Peyer's patch (tissue), 4 donors: ENCODE measurements around the gene MAP2K7. TPM values are rescaled to one million over a fixed set of nuclear protein-coding genes. Genes with fewer than 3 reads are reported as not detected.
"Not testable (repeated sequence)": the region's sequence is repeated elsewhere in the genome, so short reads cannot be mapped to it uniquely, and the experiment has no call there.

Experiments used
- DNase-seq, 3 donors: peaks; one replicate each; pipeline ENCODE4 v3.0.0-alpha.2; 2017 to 2019
- H3K27ac ChIP-seq, 4 donors: fragments of 200-600 bp; sonication (generic); one replicate each; pipeline ENCODE4 v1.5.1; 2016 to 2019
- H3K27me3 ChIP-seq, 2 donors: fragments of 200-600 bp; sonication (generic); one replicate each; pipeline ENCODE4 v1.5.1; 2019
- H3K36me3 ChIP-seq, 3 donors: fragments of 200-600 bp; sonication (generic); one replicate each; pipeline ENCODE4 v1.5.1; 2016 to 2019
- H3K4me1 ChIP-seq, 4 donors: fragments of 200-600 bp; sonication (generic); one replicate each; pipeline ENCODE4 v1.5.1; 2016 to 2019
- H3K4me3 ChIP-seq, 4 donors: fragments of 200-600 bp; sonication (generic); 1 replicate in 3 of 4; 2 replicates in 1 of 4; pipeline ENCODE4 v1.5.1; 2016 to 2019; ENCODE audit warnings: mild to moderate bottlenecking in 1 of 4
- H3K9me3 ChIP-seq, 4 donors: fragments of 200-600 bp; sonication (generic); one replicate each; pipeline ENCODE4 v1.5.1; 2016 to 2019; ENCODE audit warnings: mild to moderate bottlenecking in 1 of 4
- POLR2A ChIP-seq, 2 donors: fragments of 450-650 bp; IDR thresholded peaks; one replicate each; pipeline ENCODE4 v1.5.1; 2017; ENCODE audit warnings: antibody characterized with exemption in 2 of 2, mild to moderate bottlenecking in 2 of 2, moderate library complexity in 2 of 2
- total RNA-seq, 4 donors: library from RNA; depleted of rRNA; stranded (reverse); fragments of >200 nt; gene quantifications; one replicate each; pipeline ENCODE4 v1.1.0, GENCODE V29; 2016
- TF ChIP-seq, protein P1 (sequence below), 6 experiments: fragments of 450-650 bp in 4 of 6; fragments of 200-600 bp in 2 of 6; sonication (generic) in 1 of 6; IDR thresholded peaks; one replicate each; pipeline ENCODE4 v1.5.1; 2017 to 2019; ENCODE audit warnings: antibody characterized with exemption in 6 of 6, mild to moderate bottlenecking in 3 of 6, moderate library complexity in 1 of 6

The MAP2K7 gene
- total RNA-seq, 4 donors from 2014 or later: 16.6 to 39.3 (median 35.0) TPM

DNA sequence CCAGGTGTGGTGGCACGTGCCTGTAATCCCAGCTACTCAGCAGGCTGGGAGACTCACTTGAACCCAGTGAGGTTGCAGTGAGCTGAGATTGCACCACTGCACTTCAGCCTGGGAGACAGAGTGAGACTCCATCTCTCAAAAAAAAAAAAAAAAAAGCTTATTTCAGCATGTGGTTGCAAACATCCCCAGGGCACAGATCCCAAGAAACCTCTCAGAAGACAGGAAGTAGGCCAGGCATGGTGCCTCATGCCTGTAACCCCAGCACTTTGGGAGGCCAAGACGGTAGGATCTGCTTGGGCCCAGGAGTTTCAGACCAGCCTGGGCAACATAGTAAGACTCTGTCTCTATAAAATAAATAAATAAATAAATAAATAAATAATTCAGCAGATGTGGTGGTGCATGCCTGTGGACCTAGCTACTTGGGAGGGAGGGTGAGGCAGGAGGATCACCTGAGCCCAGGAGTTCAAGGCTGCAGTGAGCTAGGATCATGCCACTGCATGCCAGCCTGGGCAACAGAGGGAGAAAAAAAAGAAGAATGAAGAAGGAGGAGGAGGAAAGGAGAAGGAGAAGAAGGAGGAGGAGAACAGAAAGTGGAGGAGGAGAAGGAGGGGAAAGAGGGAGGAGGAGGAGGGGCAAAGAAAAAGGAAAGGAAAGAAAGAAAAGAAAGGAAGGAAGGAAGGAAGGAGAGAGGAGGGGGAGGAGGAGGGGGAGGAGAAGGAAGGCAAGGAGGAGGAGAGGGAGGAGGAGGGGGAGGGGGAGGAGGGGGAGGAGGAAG lies 19.7 kb upstream of the MAP2K7 start:
- no peak for TF ChIP-seq POLR2A (IDR thresholded peaks at IDR 0.05)
- TF ChIP-seq, protein P1, sequence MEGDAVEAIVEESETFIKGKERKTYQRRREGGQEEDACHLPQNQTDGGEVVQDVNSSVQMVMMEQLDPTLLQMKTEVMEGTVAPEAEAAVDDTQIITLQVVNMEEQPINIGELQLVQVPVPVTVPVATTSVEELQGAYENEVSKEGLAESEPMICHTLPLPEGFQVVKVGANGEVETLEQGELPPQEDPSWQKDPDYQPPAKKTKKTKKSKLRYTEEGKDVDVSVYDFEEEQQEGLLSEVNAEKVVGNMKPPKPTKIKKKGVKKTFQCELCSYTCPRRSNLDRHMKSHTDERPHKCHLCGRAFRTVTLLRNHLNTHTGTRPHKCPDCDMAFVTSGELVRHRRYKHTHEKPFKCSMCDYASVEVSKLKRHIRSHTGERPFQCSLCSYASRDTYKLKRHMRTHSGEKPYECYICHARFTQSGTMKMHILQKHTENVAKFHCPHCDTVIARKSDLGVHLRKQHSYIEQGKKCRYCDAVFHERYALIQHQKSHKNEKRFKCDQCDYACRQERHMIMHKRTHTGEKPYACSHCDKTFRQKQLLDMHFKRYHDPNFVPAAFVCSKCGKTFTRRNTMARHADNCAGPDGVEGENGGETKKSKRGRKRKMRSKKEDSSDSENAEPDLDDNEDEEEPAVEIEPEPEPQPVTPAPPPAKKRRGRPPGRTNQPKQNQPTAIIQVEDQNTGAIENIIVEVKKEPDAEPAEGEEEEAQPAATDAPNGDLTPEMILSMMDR (IDR thresholded peaks at IDR 0.05): no peak
- no peak for DNase-seq
- H3K4me1 ChIP-seq: peaks cover 0 to 11% (median 0%) of the 10 kb centered on the region in 4 donors

DNA sequence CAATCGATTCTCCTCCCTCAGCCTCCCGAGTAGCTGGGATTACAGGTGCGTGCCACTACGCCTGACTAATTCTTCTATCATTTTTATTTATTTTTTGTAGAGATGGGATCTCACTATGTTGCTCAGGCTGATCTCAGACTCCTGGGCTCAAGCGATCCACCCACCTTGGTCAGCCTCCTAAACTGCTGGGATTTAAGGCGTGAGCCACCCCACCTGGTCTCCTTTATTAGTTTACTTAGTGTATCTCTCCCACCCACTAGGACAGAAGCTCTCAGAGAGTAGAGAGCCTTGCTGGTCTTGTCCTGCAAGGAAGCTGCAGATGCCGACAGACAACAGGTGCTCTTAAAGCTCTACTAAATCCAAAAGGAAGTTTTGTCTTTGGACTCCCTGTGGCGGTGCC lies 17.9 kb upstream of the MAP2K7 start:
- Histone ChIP-seq H3K27me3 (peaks cover 0 to 10% of the 10 kb centered on the region in 2 donors), H3K36me3 (no peaks in the 10 kb centered on the region), H3K4me3 (no peak overlapping the region), H3K4me1 (peaks cover 0 to 12% (median 0%) of the 10 kb centered on the region in 4 donors), H3K27ac (no peak overlapping the region), H3K9me3 (no peaks in the 10 kb centered on the region)
- DNase-seq: no peak
- TF ChIP-seq POLR2A (IDR thresholded peaks at IDR 0.05): no peak
- TF ChIP-seq, protein P1 (IDR thresholded peaks at IDR 0.05): no peak

More for the DNA sequence above, 19.7 kb upstream of the MAP2K7 start:
- Histone ChIP-seq H3K27me3 (peaks cover 0 to 10% of the 10 kb centered on the region in 2 donors), H3K9me3 (no peaks in the 10 kb centered on the region), H3K36me3 (no peaks in the 10 kb centered on the region), H3K27ac (no peak overlapping the region), H3K4me3 (no peak overlapping the region)

DNA sequence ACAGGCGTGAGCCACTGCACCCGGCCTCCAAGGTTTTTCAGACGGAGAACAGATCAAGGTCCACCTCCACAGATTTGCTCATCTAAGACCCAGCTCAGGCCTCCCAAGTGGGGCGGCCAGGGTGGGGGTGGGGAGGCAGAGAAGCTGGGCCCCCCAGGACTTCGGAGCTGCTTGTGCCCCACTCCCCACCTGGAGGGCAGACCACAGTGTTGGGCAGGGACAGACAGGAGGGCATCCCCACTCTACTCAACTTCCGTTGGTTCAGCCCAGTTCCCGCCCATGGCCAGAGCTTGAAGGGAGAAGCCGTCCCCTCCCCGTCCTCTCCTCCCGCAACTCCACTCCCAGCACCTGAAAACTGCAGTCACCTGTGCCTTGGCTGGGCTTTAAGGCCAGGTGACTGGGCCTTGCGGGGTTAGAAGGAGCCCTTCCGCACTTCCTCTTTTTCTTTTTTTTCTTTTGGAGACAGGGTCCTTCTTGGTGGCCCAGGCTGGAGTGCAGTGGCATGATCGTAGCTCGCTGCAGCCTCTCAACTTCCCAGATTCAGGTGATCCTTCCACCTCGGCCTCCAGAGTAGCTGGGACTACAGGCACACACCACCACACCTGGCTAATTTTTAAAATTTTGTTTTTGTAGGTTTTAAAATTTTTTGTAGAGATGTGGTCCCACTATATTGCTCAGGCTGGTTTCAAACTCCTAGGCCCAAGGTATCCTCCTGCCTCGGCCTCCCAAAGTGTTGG lies 16.1 kb upstream of the MAP2K7 start:
- H3K9me3 ChIP-seq: no peaks in the 10 kb centered on the region
- no peak for TF ChIP-seq POLR2A (IDR thresholded peaks at IDR 0.05)
- TF ChIP-seq, protein P1 (IDR thresholded peaks at IDR 0.05): no peak
- peaks cover 0 to 12% (median 0%) of the 10 kb centered on the region in 4 donors for H3K4me1 ChIP-seq
- H3K4me3 ChIP-seq: peak overlapping the region in 1 of 4 donors; percentile 56
- H3K27ac ChIP-seq: no peak overlapping the region
- DNase-seq: no peak
- H3K36me3 ChIP-seq: no peaks in the 10 kb centered on the region
- H3K27me3 ChIP-seq: peaks cover 0 to 10% of the 10 kb centered on the region in 2 donors

DNA sequence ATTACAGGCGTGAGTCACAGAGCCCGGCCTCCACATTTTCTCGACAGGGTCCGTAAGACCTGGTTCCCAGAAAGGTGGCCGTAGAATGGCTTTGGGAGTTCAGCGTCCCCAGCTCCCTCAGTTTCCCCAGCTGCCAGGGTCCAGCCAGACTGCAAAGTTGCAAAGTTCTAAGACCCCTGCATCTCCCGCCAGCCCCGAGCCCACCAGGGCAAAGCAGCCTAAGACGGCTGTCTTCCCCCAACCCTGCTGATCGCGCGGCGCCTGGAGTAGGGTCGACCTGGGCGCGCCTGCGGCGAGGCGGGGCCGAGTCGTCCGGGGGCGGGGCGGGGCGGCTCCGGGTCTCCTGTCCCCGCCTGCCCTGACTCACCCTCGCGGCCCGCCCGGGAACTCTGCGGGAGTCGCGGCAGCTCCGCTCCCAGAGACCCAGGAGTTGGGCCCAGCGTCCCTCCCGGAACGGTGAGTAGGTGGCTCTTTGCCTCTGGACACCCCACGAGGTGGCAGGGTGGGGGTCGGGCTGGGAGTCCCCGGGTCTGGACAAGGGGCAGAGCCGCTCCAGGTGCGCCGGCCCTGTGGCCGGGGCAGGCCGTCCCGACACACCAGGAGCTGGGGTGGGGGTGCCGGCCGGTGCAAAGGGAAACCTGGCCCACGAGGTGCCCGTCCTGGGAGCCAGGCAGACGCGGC lies 15.4 kb upstream of the MAP2K7 start, which contains the start of gene LRRC8E:
TSS of gene LRRC8E (plus strand) at position 366 of the 681 bp plus-strand sequence. CDS start 7,094 bp downstream, outside the sequence.
- Histone ChIP-seq H3K27ac (no peak within 1 kb of the TSS), H3K4me3 (peak within 1 kb of the TSS in 2 of 4 donors; percentile 53 to 56), H3K9me3 (no peaks in the 10 kb centered on the region), H3K36me3 (no peaks in the 10 kb centered on the region), H3K4me1 (peaks cover 0 to 12% (median 0%) of the 10 kb centered on the region in 4 donors), H3K27me3 (peaks cover 0 to 10% of the 10 kb centered on the region in 2 donors)
- DNase-seq: peak in 2 of 3 donors; percentile 79 to 86
- TF ChIP-seq, protein P1 (IDR thresholded peaks at IDR 0.05): no peak
- TF ChIP-seq POLR2A (IDR thresholded peaks at IDR 0.05): no peak

DNA sequence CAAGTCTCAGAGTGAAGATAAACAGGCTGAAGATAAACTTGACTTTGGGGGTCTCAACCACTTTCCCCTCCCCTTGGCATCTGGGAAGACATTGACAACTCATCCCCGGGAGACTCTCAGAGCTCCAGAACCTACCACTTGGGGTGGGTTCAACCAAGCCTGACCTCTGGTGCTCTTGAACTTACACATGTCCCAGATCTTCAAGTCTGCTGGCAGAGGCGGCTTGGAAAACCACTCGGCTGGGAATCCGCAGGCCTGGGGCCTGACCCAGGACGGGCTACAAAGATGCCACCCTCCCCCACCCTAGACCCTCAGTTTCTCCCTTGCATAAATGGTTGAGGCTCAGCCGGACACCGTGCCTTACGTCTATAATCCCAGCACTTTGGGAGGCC lies 14.9 kb upstream of the MAP2K7 start:
- TF ChIP-seq, protein P1 (IDR thresholded peaks at IDR 0.05): no peak
- TF ChIP-seq POLR2A (IDR thresholded peaks at IDR 0.05): no peak
- no peak for DNase-seq
- Histone ChIP-seq H3K36me3 (no peaks in the 10 kb centered on the region), H3K27ac (no peak overlapping the region), H3K27me3 (peaks cover 0 to 10% of the 10 kb centered on the region in 2 donors), H3K4me3 (peak overlapping the region in 2 of 4 donors; percentile 53 to 56), H3K9me3 (no peaks in the 10 kb centered on the region), H3K4me1 (peaks cover 0 to 12% (median 0%) of the 10 kb centered on the region in 4 donors)

DNA sequence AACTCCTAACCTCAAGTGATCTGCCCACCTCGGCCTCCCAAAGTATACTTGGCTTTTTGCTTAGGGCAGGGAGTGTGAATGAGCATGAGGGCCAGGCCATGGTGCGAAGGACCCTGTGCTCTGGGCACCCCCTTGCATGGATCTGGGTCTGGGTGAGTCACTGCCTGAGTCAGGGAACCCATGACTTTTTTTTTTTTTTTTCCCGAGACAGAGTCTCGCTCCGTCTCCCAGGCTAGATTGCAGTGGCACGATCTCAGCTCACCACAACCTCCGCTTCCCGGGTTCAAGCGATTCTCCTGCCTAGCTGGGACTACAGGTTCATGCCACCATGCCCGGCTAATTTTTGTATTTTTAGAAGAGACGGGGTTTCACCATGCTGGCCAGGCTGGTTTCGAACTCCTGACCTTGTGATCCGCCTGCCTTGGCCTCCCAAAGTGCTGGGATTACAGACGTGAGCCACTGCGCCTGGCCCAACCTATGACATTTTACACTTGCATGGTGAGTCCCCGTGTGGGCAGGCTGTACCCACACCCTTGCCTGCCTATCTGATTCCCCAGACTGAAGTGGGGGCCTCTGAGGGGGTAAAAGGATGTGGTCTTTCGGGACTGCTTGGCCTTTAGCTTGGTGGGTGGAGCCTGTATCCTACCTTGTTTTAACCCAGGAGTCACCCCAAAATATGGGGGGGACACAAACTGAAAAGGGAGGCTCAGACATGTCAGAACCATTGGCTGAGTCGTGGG lies 10.1 kb upstream of the MAP2K7 start:
- H3K27me3 ChIP-seq, H3K27ac ChIP-seq, DNase-seq, H3K36me3 ChIP-seq, H3K9me3 ChIP-seq, H3K4me3 ChIP-seq: not testable (repeated sequence)
- H3K4me1 ChIP-seq: peaks cover 0 to 11% (median 0%) of the 10 kb centered on the region in 4 donors
